Aorta (tissue), 5 donors: ENCODE results near the gene PDS5B. TPM values are rescaled to one million over a fixed set of nuclear protein-coding genes. Genes with fewer than 3 reads are reported as not detected.
A peak's percentile ranks its signal among the peaks of the same experiment; 100 is the strongest.

Experiments
- ATAC-seq: fragments of 200-7000 bp; cut with Tn5 transposase; one replicate; pipeline ENCODE4 v1.9.1; 2022; ENCODE audit warnings: moderate library complexity; ENCODE audit not compliant: low FRiP score
- DNase-seq, 2 donors: peaks; one replicate each; pipeline ENCODE4 v3.0.0-alpha.2; 2020
- H3K27ac ChIP-seq, 2 donors: one replicate each; pipeline ENCODE4 v1.5.1; 2013; ENCODE audit warnings: low read length in 2 of 2, mild to moderate bottlenecking in 2 of 2, moderate library complexity in 2 of 2, control low read depth in 1 of 2, inconsistent platforms in 1 of 2, low read depth in 1 of 2
- H3K27me3 ChIP-seq, 2 donors: one replicate each; pipeline ENCODE4 v1.6.1; 2013; ENCODE audit warnings: control low read depth in 1 of 2, low read length in 1 of 2, mild to moderate bottlenecking in 1 of 2, moderate library complexity in 1 of 2; ENCODE audit not compliant: insufficient read depth in 2 of 2, control insufficient read depth in 1 of 2
- H3K36me3 ChIP-seq, 2 donors: one replicate each; pipeline ENCODE4 v1.6.1; 2013; ENCODE audit warnings: control low read depth in 1 of 2, low read length in 1 of 2, mild to moderate bottlenecking in 1 of 2; ENCODE audit not compliant: insufficient read depth in 2 of 2, control insufficient read depth in 1 of 2
- H3K4me1 ChIP-seq, 2 donors: one replicate each; pipeline ENCODE4 v1.6.1; 2013; ENCODE audit warnings: low read length in 2 of 2, control low read depth in 1 of 2, mild to moderate bottlenecking in 1 of 2, moderate library complexity in 1 of 2; ENCODE audit not compliant: insufficient read depth in 2 of 2, control insufficient read depth in 1 of 2
- H3K4me3 ChIP-seq, 2 donors: one replicate each; pipeline ENCODE4 v1.5.1; 2013; ENCODE audit warnings: low read length in 2 of 2, control low read depth in 1 of 2, mild to moderate bottlenecking in 1 of 2
- H3K9me3 ChIP-seq: one replicate; pipeline ENCODE4 v1.6.1; 2013; ENCODE audit warnings: mild to moderate bottlenecking, low read length; ENCODE audit not compliant: control insufficient read depth
- WGBS, 2 donors: extraction: QIAGEN DNeasy Blood & Tissue Kit; methylation state at CpG; one replicate each; pipeline ENCODE4 v1.1.7; 2013; 5-methylcytosine and 5-hydroxymethylcytosine counted together
- intact Hi-C, 2 donors: fragments of 100-400 bp; cut with DNase I; formaldehyde crosslinking; loops; one replicate each; pipeline versions ENCODE4 v1.14.2 to v1.15.0; 2022
- polyA plus RNA-seq, 2 donors: library from polyadenylated mRNA; stranded (reverse); fragments of 200-250 nt; gene quantifications; one replicate each; pipeline ENCODE4 v1.2.3, GENCODE V29; 2013
- total RNA-seq, 2 donors: library from RNA; stranded (reverse); fragmentation: NEBNext Ultra II Directional; extraction: Animal tissue kit (Norgen Biotek cat#: 25700); gene quantifications; one replicate each; pipeline ENCODE4 v1.2.1, GENCODE V29; 2021
- donor health status: healthy with polysubstance abuse.
- donor health status: Bipolar disorder and iron deficiency.
- donor health status: DM: no; HTN: no; CAD: no.
- donor health status: DM: no; HTN: no; CAD: no.
- donor health status: DM: yes; HTN: yes; CAD: no.

PDS5B gene
- total and polyA plus RNA-seq, 4 donors: 9.5 to 52.9 (median 29.3) TPM

GRCh38 chr13:32734511-32734910 is 148.3 kb downstream of the PDS5B start:
- no peaks in the 10 kb centered on the region for H3K27me3 ChIP-seq
- ATAC-seq (no peak), DNase-seq (no peak)
- H3K4me1 ChIP-seq: no peaks in the 10 kb centered on the region
- WGBS, 2 donors: 97 to 100% methylated on average over 1 of the region's 1 CpG
- no peaks in the 10 kb centered on the region for H3K9me3 ChIP-seq
- no peaks in the 10 kb centered on the region for H3K36me3 ChIP-seq
- intact Hi-C loops: no loop called here
- no peak overlapping the region for H3K4me3 ChIP-seq
- H3K27ac ChIP-seq: no peak overlapping the region

DNA sequence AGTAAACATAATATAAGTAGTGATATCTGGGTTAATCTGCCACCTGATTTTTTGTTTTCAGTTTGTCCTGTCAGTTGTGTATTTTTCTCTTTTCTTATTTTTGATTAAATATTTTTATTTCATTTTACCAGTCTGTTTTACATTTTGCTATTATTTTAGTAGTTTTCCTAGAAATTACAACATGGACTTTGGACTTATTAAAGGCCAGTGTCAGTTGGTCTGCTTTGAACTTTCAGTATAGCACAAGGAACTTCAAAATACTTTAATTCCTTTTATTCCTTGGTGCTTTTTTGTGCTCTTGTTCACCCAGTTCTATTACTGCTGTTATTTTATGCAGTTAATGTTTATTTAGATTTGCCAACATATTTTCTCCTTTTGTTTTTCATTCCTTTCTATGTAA is 149.6 kb downstream of the PDS5B start:
- H3K9me3 ChIP-seq: no peaks in the 10 kb centered on the region
- no peak overlapping the region for H3K27ac ChIP-seq
- intact Hi-C loops: no loop called here
- H3K27me3 ChIP-seq: no peaks in the 10 kb centered on the region
- no peaks in the 10 kb centered on the region for H3K36me3 ChIP-seq
- no peak for DNase-seq
- ATAC-seq: no peak
- no peaks in the 10 kb centered on the region for H3K4me1 ChIP-seq
- H3K4me3 ChIP-seq: no peak overlapping the region

GRCh38 chr13:32736648-32737047 is 150.4 kb downstream of the PDS5B start:
- intact Hi-C loops: no loop called here
- ATAC-seq: no peak
- no peak overlapping the region for H3K4me3 ChIP-seq
- 4 to 5% methylated on average over 4 of the region's 4 CpGs for WGBS, 2 donors
- no peaks in the 10 kb centered on the region for H3K36me3 ChIP-seq
- no peaks in the 10 kb centered on the region for H3K9me3 ChIP-seq
- no peak for DNase-seq
- no peaks in the 10 kb centered on the region for H3K4me1 ChIP-seq
- no peak overlapping the region for H3K27ac ChIP-seq
- no peaks in the 10 kb centered on the region for H3K27me3 ChIP-seq

DNA sequence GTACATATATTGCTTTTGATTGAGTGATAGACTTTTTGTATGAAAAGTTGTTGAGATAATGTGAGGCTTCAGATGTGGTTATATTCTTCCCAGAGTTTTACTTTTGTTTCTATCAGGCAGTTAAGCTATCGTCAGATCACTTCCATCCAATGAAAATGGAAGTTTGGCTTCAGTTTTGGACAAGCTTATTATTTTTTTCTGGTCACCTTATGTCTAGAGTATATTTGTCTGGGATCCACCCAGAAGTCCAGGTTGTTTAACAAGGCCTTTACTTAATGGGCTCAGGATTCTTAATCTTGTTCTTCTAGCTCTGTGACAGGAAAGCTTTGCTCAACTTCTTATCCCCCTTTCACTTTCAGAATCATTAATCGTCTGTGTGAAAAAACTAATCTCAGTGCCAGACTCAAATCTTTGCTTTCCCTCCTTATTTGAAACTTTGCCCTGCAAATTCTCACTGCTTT is 150.9 kb downstream of the PDS5B start:
- DNase-seq (no peak), ATAC-seq (peak; percentile 62)
- Histone ChIP-seq H3K9me3 (no peaks in the 10 kb centered on the region), H3K4me1 (no peaks in the 10 kb centered on the region), H3K36me3 (peaks cover 0 to 2% of the 10 kb centered on the region in 2 donors), H3K4me3 (peak overlapping the region; percentile 41 to 54), H3K27me3 (no peaks in the 10 kb centered on the region), H3K27ac (peak overlapping the region in 1 of 2 donors; percentile 87)
- intact Hi-C loops: no loop called here
- WGBS, 2 donors: 0 to 1% methylated on average over 2 of the region's 2 CpGs

DNA sequence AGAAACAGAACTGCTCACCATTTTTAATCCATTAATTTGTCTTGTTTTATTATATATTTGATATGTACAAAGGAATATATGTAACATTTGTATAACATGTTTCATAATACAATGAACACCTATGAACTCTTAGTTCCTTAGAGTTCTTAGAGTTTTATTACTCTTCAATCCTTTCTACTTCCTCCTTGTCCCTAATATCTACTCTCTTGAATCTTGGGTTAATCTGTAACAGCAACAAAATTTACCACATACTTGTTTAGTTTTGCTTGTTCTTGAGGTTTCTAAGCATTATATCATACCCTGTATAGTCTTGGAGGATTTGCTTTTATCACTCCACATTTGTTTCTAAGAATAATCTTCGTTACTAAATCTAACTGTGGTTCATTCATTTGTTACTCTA is 151.4 kb downstream of the PDS5B start:
- no peaks in the 10 kb centered on the region for H3K27me3 ChIP-seq
- peaks cover 0 to 2% of the 10 kb centered on the region in 2 donors for H3K36me3 ChIP-seq
- ATAC-seq (no peak), DNase-seq (no peak)
- H3K4me1 ChIP-seq: no peaks in the 10 kb centered on the region
- intact Hi-C loops: no loop called here
- H3K27ac ChIP-seq: peak overlapping the region in 1 of 2 donors; percentile 87
- no peaks in the 10 kb centered on the region for H3K9me3 ChIP-seq
- H3K4me3 ChIP-seq: peak overlapping the region in 1 of 2 donors; percentile 54
- 5 to 12% methylated on average over 1 of the region's 1 CpG for WGBS, 2 donors

- Histone ChIP-seq H3K36me3 (peaks cover 0 to 4% of the 10 kb centered on the region in 2 donors), H3K27ac (no peak overlapping the region), H3K27me3 (no peaks in the 10 kb centered on the region), H3K9me3 (no peaks in the 10 kb centered on the region), H3K4me1 (no peaks in the 10 kb centered on the region), H3K4me3 (no peak overlapping the region)
- WGBS, 2 donors: 95 to 96% methylated on average over 1 of the region's 1 CpG
- DNase-seq (no peak), ATAC-seq (no peak)
- intact Hi-C loops: no loop called here
Observed at GRCh38 chr13:32745509-32745908, 159.3 kb downstream of the PDS5B start.

GRCh38 chr13:32746474-32746873 is 160.2 kb downstream of the PDS5B start:
- DNase-seq: no peak
- H3K4me1 ChIP-seq: no peaks in the 10 kb centered on the region
- no peaks in the 10 kb centered on the region for H3K9me3 ChIP-seq
- H3K4me3 ChIP-seq: no peak overlapping the region
- H3K27ac ChIP-seq: no peak overlapping the region
- no peak for ATAC-seq
- WGBS, 2 donors: 54 to 73% methylated on average over 3 of the region's 3 CpGs
- H3K27me3 ChIP-seq: no peaks in the 10 kb centered on the region
- intact Hi-C loops: no loop called here
- H3K36me3 ChIP-seq: peaks cover 0 to 4% of the 10 kb centered on the region in 2 donors

DNA sequence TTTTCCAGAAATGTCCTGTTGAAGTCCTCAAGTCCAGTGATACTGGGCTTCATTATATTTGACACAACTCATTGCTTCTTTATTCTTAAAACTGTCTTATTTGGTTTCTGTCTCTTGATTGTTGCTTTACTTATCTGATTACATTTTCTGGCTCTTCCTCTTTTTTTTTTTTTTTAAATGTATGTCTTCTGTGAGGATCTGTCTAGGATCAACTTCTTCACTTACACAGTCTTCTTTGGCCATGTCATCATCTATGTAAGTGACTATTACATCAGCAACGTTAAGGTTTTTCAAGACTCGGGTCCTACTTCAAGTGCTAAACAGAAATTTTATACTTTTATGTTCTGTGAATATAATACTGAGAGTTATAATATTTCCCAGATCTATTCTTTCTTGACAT is 162.1 kb downstream of the PDS5B start:
- Histone ChIP-seq H3K27me3 (no peaks in the 10 kb centered on the region), H3K9me3 (no peaks in the 10 kb centered on the region), H3K36me3 (peaks cover 0 to 2% of the 10 kb centered on the region in 2 donors), H3K4me3 (no peak overlapping the region), H3K27ac (no peak overlapping the region), H3K4me1 (no peaks in the 10 kb centered on the region)
- WGBS, 2 donors: 87 to 96% methylated on average over 2 of the region's 2 CpGs
- no peak for DNase-seq
- ATAC-seq: no peak
- intact Hi-C loops: no loop called here

- no peaks in the 10 kb centered on the region for H3K36me3 ChIP-seq
- no peaks in the 10 kb centered on the region for H3K4me1 ChIP-seq
- intact Hi-C loops: no loop called here
- H3K4me3 ChIP-seq: no peak overlapping the region
- H3K27ac ChIP-seq: no peak overlapping the region
- 92 to 95% methylated on average over 4 of the region's 4 CpGs for WGBS, 2 donors
- no peaks in the 10 kb centered on the region for H3K27me3 ChIP-seq
- ATAC-seq (no peak), DNase-seq (no peak)
- H3K9me3 ChIP-seq: no peaks in the 10 kb centered on the region
Observed at GRCh38 chr13:32751340-32751739, 165.1 kb downstream of the PDS5B start.
